Aorta (tissue), 5 donors: ENCODE measurements around the gene MAP2K5. TPM values are rescaled to one million over a fixed set of nuclear protein-coding genes. Genes with fewer than 3 reads are reported as not detected.

Experiments used
- ATAC-seq: fragments of 200-7000 bp; cut with Tn5 transposase; one replicate; pipeline ENCODE4 v1.9.1; 2022; ENCODE audit warnings: moderate library complexity; ENCODE audit not compliant: low FRiP score
- DNase-seq, 2 donors: peaks; one replicate each; pipeline ENCODE4 v3.0.0-alpha.2; 2020
- H3K27ac ChIP-seq, 2 donors: one replicate each; pipeline ENCODE4 v1.5.1; 2013; ENCODE audit warnings: low read length in 2 of 2, mild to moderate bottlenecking in 2 of 2, moderate library complexity in 2 of 2, control low read depth in 1 of 2, inconsistent platforms in 1 of 2, low read depth in 1 of 2
- H3K27me3 ChIP-seq, 2 donors: one replicate each; pipeline ENCODE4 v1.6.1; 2013; ENCODE audit warnings: control low read depth in 1 of 2, low read length in 1 of 2, mild to moderate bottlenecking in 1 of 2, moderate library complexity in 1 of 2; ENCODE audit not compliant: insufficient read depth in 2 of 2, control insufficient read depth in 1 of 2
- H3K36me3 ChIP-seq, 2 donors: one replicate each; pipeline ENCODE4 v1.6.1; 2013; ENCODE audit warnings: control low read depth in 1 of 2, low read length in 1 of 2, mild to moderate bottlenecking in 1 of 2; ENCODE audit not compliant: insufficient read depth in 2 of 2, control insufficient read depth in 1 of 2
- H3K4me1 ChIP-seq, 2 donors: one replicate each; pipeline ENCODE4 v1.6.1; 2013; ENCODE audit warnings: low read length in 2 of 2, control low read depth in 1 of 2, mild to moderate bottlenecking in 1 of 2, moderate library complexity in 1 of 2; ENCODE audit not compliant: insufficient read depth in 2 of 2, control insufficient read depth in 1 of 2
- H3K4me3 ChIP-seq, 2 donors: one replicate each; pipeline ENCODE4 v1.5.1; 2013; ENCODE audit warnings: low read length in 2 of 2, control low read depth in 1 of 2, mild to moderate bottlenecking in 1 of 2
- H3K9me3 ChIP-seq: one replicate; pipeline ENCODE4 v1.6.1; 2013; ENCODE audit warnings: mild to moderate bottlenecking, low read length; ENCODE audit not compliant: control insufficient read depth
- WGBS, 2 donors: extraction: QIAGEN DNeasy Blood & Tissue Kit; methylation state at CpG; one replicate each; pipeline ENCODE4 v1.1.7; 2013; 5-methylcytosine and 5-hydroxymethylcytosine counted together
- intact Hi-C, 2 donors: fragments of 100-400 bp; cut with DNase I; formaldehyde crosslinking; loops; one replicate each; pipeline versions ENCODE4 v1.14.2 to v1.15.0; 2022
- polyA plus RNA-seq, 2 donors: library from polyadenylated mRNA; stranded (reverse); fragments of 200-250 nt; gene quantifications; one replicate each; pipeline ENCODE4 v1.2.3, GENCODE V29; 2013
- total RNA-seq, 2 donors: library from RNA; stranded (reverse); fragmentation: NEBNext Ultra II Directional; extraction: Animal tissue kit (Norgen Biotek cat#: 25700); gene quantifications; one replicate each; pipeline ENCODE4 v1.2.1, GENCODE V29; 2021
- donor health status: healthy with polysubstance abuse.
- donor health status: Bipolar disorder and iron deficiency.
- donor health status: DM: no; HTN: no; CAD: no.
- donor health status: DM: no; HTN: no; CAD: no.
- donor health status: DM: yes; HTN: yes; CAD: no.

MAP2K5 gene
- total and polyA plus RNA-seq, 4 donors: 7.3 to 29.2 (median 17.1) TPM

DNA sequence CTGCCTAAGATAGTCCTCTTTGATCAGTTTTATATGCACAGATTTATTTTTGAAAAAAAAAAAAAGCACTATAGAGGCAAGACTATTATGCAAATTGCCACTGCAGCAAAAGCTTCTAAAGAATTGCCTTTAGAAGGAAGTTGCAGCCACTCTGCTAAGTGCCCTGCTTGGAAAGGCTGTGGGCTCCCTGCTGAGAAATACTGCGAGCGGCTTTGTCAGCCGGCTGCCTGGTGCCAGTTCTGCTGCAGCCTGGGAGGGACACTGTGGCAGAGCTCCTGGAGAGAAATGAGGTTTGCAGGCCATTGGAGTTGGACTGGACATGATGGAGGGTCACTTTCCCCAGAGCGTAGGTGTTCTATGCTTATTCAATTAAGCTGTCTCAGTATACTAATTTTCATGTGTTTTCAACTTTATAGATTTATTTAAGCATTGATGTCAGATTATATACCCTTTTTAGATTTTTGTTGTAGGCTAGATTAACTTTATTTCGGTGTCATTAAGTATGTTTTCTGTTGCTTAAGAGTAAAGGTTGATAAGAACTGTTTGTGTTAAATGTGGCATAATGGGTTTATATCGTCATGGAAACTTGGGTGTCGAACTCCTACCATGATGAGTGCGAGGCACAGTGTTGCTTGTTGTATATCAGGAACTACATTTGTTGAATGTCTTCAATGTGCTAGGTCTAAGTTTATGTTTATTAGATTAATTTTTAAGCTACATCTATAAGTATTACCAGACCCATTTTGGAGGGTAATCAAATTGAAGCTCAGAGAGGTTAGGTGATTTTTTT, 6.6 kb downstream of the MAP2K5 start:
- intact Hi-C loops: loop anchor here in 1 of 2 donors (10.0 kb wide), 1 partner anchor 286 kb away; no protein-coding TSS in a partner anchor
- no peak overlapping the region for H3K4me3 ChIP-seq
- no peaks in the 10 kb centered on the region for H3K27me3 ChIP-seq
- H3K27ac ChIP-seq: no peak overlapping the region
- H3K4me1 ChIP-seq: no peaks in the 10 kb centered on the region
- H3K36me3 ChIP-seq: peaks cover 0 to 1% of the 10 kb centered on the region in 2 donors
- no peak for DNase-seq
- no peaks in the 10 kb centered on the region for H3K9me3 ChIP-seq
- no peak for ATAC-seq
- WGBS, 2 donors: 50 to 62% methylated on average over 8 of the region's 8 CpGs

DNA sequence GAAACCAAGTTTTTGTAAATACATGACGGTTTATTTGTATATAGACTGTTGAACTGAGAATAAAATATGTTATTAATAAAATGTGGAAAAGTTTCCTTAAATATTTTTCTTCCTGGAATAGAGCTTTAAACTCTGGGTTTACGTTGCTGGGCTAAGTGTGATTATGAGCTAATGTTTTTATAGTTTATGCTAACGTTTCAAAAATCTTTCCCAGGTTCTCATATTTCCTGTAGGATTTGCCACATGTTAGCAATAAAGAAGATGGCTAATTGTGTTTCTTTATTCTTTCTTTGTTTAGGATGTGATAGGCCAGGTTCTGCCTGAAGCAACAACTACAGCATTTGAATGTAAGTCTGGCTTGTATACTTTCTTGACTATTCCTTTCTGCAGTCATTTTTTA, 7.2 kb downstream of the MAP2K5 start:
- Histone ChIP-seq H3K27me3 (no peaks in the 10 kb centered on the region), H3K4me3 (no peak overlapping the region), H3K27ac (no peak overlapping the region), H3K9me3 (no peaks in the 10 kb centered on the region), H3K36me3 (peaks cover 0 to 1% of the 10 kb centered on the region in 2 donors), H3K4me1 (no peaks in the 10 kb centered on the region)
- intact Hi-C loops: loop anchor here in 1 of 2 donors (10.0 kb wide), 1 partner anchor 285 kb away; no protein-coding TSS in a partner anchor
- ATAC-seq: no peak
- no peak for DNase-seq
- 54 to 65% methylated on average over 3 of the region's 3 CpGs for WGBS, 2 donors

DNA sequence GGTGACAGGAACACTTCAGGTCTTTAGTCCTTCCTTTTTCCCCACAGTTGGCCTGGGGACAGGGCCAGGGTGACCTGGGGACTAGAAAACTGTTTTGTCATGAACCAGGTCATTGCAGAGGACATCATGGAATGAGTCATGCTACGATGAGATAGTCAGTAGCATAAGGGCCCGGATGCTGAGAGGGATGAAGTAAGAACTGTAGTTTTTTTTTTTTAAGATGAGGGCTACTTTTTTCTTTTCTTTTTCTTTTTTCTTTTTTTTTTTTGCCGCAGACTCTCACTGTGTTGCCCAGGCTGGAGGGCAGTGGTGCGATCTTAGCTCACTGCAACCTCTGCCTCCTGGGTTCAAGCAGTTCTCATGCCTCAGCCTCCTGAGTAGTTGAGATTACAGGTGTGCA, 8.0 kb downstream of the MAP2K5 start:
- WGBS, 2 donors: 80 to 88% methylated on average over 4 of the region's 4 CpGs

DNA sequence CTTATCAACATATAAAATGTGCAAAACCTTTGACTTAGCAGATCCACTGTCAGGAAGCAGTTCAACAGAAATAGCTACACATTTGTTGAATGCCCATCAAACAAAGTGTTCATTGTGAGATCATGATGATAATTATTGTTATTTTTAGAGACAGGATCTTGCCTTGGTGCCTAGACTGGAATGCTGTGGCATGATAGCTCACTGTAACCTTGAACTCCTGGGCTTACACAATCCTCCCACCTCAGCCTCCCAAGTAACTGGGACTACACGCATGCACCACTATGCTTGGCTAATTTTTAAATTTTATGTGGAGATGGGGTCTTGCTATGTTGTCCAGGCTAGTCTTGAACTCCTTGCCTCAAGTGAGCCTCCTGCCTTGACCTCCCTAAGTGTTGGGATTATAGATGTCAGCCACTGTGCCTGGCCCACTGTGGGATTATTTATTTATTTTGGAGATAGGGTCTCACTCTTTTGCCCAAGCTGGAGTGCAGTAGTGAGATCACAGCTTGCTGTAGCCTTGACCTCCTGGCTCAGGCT, 8.8 kb downstream of the MAP2K5 start:
- no peaks in the 10 kb centered on the region for H3K36me3 ChIP-seq
- DNase-seq: no peak
- intact Hi-C loops: no loop called here

More for the DNA sequence above, 8.0 kb downstream of the MAP2K5 start:
- no peak for DNase-seq
- no peak overlapping the region for H3K4me3 ChIP-seq
- peaks cover 0 to 2% of the 10 kb centered on the region in 2 donors for H3K4me1 ChIP-seq
- no peak for ATAC-seq
- H3K27me3 ChIP-seq: no peaks in the 10 kb centered on the region
- H3K27ac ChIP-seq: no peak overlapping the region
- intact Hi-C loops: no loop called here
- H3K9me3 ChIP-seq: no peaks in the 10 kb centered on the region
- no peaks in the 10 kb centered on the region for H3K36me3 ChIP-seq

DNA sequence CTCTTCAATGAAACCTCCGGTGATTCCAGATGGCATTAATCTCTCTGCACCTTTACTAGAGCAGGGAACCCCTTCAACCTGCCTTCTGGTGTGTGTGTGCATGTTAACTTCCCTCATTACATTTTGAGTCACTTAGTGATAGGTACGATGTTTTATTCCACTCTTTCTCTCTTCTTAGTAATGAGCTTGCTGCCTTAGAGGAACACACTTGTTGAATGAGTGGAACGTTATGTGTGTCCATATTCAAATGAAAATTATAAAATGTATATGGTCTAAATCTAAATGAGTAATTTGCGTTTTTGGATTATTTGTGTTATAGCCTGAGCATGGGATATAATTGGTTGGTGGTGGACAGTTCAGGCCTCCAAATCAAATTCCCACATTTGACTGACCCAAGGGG, 12.1 kb downstream of the MAP2K5 start:
- Histone ChIP-seq H3K27ac (no peak overlapping the region), H3K36me3 (peaks cover 0 to 6% of the 10 kb centered on the region in 2 donors), H3K9me3 (no peaks in the 10 kb centered on the region), H3K27me3 (no peaks in the 10 kb centered on the region), H3K4me1 (peaks cover 0 to 2% of the 10 kb centered on the region in 2 donors), H3K4me3 (no peak overlapping the region)
- intact Hi-C loops: no loop called here
- 94 to 96% methylated on average over 4 of the region's 4 CpGs for WGBS, 2 donors
- no peak for ATAC-seq
- no peak for DNase-seq

More for the DNA sequence above, 8.8 kb downstream of the MAP2K5 start:
- Histone ChIP-seq H3K9me3 (no peaks in the 10 kb centered on the region), H3K4me3 (no peak overlapping the region), H3K4me1 (peaks cover 0 to 2% of the 10 kb centered on the region in 2 donors), H3K27me3 (no peaks in the 10 kb centered on the region), H3K27ac (no peak overlapping the region)
- 95 to 97% methylated on average over 1 of the region's 1 CpG for WGBS, 2 donors
- no peak for ATAC-seq

DNA sequence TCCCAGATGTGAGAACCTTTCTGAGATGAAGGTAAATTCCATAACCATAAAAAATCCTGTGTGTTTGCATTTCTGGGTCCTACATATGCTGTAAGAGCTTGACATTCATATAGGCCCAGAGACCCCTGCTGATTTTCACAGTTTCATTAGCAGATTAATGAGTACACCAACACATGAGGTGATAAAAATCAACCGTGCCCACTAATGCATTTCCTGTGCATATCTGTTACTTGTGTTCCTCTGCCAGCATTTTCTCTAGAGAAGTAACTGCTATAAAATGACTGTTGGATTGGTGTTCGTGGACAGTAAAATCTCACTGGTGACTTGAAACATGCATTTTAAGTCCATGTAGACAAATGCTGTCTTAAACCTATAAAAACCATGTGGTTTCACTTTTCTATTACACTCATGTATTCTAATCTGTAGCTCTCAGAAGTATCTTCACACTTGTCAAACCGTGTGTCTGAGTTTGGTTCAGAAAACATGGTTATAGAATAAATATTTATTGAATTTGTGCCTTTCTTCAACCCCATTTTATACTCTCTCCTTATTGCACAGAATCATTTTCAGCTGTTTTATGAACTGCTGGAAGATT, 14.6 kb downstream of the MAP2K5 start:
- no peaks in the 10 kb centered on the region for H3K9me3 ChIP-seq
- H3K4me1 ChIP-seq: peaks cover 0 to 2% of the 10 kb centered on the region in 2 donors
- H3K36me3 ChIP-seq: peaks cover 0 to 6% of the 10 kb centered on the region in 2 donors
- no peaks in the 10 kb centered on the region for H3K27me3 ChIP-seq
- intact Hi-C loops: no loop called here
- WGBS, 2 donors: 87 to 89% methylated on average over 3 of the region's 3 CpGs
- DNase-seq (no peak), ATAC-seq (no peak)
- no peak overlapping the region for H3K4me3 ChIP-seq
- H3K27ac ChIP-seq: no peak overlapping the region

DNA sequence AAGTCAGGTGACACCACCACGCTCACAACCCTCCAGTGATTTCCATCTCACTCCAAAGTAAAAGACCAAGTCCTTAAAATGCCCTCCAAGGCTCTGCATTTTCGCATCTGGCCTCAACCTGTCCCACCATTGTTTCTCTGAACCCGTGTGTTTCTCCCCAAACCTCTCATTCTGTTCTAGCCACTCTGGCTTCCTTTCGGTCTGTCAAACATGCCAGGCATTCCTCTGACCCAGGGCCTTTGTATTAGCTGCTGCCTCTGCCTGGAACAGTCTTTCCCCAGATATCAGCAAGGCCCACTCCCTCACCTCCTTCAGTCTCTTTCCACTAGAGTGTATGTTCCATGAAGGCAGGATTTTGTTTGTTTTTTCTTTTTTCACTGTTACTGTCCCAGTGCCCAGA, 16.0 kb downstream of the MAP2K5 start:
- ATAC-seq (no peak), DNase-seq (no peak)
- H3K27me3 ChIP-seq: no peaks in the 10 kb centered on the region
- H3K27ac ChIP-seq: no peak overlapping the region
- H3K9me3 ChIP-seq: no peaks in the 10 kb centered on the region
- intact Hi-C loops: no loop called here
- 92 to 98% methylated on average over 4 of the region's 4 CpGs for WGBS, 2 donors
- H3K36me3 ChIP-seq: peaks cover 0 to 6% of the 10 kb centered on the region in 2 donors
- no peak overlapping the region for H3K4me3 ChIP-seq
- H3K4me1 ChIP-seq: peaks cover 0 to 2% of the 10 kb centered on the region in 2 donors

DNA sequence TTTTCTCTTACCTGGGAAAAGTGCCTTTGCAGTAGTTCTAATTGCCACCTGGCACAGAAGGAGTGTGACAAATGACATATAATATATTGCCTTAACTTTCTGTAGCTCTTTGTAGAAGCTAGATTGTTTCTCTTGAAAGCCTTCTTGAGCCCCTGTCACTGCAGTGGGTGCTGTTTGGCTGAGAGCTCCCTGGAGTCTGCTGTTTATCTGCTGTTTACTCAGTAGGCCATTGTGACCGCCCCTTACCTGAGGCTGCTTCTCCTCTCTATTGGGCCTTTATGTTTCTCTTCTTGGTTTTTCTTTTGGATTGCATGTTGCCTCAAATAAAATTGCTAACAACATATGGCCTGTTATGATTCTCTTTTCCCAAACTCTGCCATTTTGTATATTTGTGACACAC, 16.7 kb downstream of the MAP2K5 start:
- Histone ChIP-seq H3K36me3 (peaks cover 0 to 6% of the 10 kb centered on the region in 2 donors), H3K27ac (no peak overlapping the region), H3K4me3 (no peak overlapping the region), H3K27me3 (no peaks in the 10 kb centered on the region), H3K9me3 (no peaks in the 10 kb centered on the region), H3K4me1 (peaks cover 0 to 2% of the 10 kb centered on the region in 2 donors)
- WGBS, 2 donors: 95 to 99% methylated on average over 1 of the region's 1 CpG
- ATAC-seq (no peak), DNase-seq (no peak)
- intact Hi-C loops: no loop called here
